ENCODE data around the gene MYBL2.

The MYBL2 gene

GRCh38 chr20:43699941-43700565 lies 33.1 kb downstream of the MYBL2 start:
- no peak for TF ChIP-seq ZNF274 (IDR thresholded peaks at IDR 0.05; ENCODE audit: low read depth, low read length)
- H3K4me3 ChIP-seq (ENCODE audit: low read length): no peak overlapping the region

GRCh38 chr20:43700627-43701026 lies 33.7 kb downstream of the MYBL2 start:
- TF ChIP-seq ZNF274 (IDR thresholded peaks at IDR 0.05; ENCODE audit: low read depth, low read length): no peak

DNA sequence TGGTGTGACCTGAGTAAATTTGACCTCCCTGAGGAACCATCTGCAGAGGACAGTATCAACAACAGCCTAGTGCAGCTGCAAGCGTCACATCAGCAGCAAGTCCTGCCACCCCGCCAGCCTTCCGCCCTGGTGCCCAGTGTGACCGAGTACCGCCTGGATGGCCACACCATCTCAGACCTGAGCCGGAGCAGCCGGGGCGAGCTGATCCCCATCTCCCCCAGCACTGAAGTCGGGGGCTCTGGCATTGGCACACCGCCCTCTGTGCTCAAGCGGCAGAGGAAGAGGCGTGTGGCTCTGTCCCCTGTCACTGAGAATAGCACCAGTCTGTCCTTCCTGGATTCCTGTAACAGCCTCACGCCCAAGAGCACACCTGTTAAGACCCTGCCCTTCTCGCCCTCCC lies 35.6 kb downstream of the MYBL2 start:
- no peak for TF ChIP-seq ZNF274 (IDR thresholded peaks at IDR 0.05; ENCODE audit: low read depth, low read length)
- H3K4me3 ChIP-seq (ENCODE audit: low read length): no peak overlapping the region

More at GRCh38 chr20:43700627-43701026, 33.7 kb downstream of the MYBL2 start:
- no peak overlapping the region for H3K4me3 ChIP-seq (ENCODE audit: low read length)

DNA sequence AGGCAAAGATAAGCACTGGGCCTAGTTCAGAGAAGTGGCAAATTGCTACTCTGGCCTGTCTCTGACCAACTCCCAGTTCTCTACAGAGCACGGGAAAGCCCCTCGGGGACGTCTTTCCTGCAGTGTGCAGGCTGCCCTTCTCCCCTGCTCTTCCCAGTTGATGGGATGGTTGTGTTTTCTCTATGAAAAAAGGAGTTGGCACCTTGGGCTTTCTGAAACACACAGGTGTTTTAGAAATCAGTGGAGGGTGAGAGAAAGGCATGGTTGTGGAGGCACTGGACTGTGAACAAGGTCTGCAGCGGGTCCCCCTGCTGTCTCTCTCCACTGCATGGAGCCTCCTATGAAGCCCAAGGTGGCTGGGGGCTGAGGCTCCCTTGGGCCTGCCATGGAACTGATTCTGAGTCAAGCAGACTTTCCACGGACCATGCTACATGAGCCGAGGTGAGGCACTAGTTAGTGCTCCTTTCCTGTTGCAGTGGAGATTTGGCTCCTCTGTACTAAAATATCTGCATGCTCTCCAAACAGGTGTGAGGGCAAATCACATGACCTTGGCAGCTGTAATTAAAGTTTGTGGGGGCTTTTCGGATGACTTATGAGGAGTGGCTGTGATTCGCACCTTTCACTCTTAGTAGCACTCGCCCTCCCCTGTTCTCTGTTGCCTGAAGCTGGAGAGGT lies 43.6 kb downstream of the MYBL2 start:
- TF ChIP-seq ZNF274 (IDR thresholded peaks at IDR 0.05; ENCODE audit: low read depth, low read length): no peak
- H3K4me3 ChIP-seq (ENCODE audit: low read length): no peak overlapping the region; the same call in 1 of the 2 replicates

GRCh38 chr20:43711098-43711654 lies 44.3 kb downstream of the MYBL2 start:
- no peak overlapping the region; the same call in 1 of the 2 replicates for H3K4me3 ChIP-seq (ENCODE audit: low read length)
- TF ChIP-seq ZNF274 (IDR thresholded peaks at IDR 0.05; ENCODE audit: low read depth, low read length): no peak

GRCh38 chr20:43715044-43715443 lies 48.1 kb downstream of the MYBL2 start:
- TF ChIP-seq ZNF274 (IDR thresholded peaks at IDR 0.05; ENCODE audit: low read depth, low read length): no peak
- no peak overlapping the region for H3K4me3 ChIP-seq (ENCODE audit: low read length)

DNA sequence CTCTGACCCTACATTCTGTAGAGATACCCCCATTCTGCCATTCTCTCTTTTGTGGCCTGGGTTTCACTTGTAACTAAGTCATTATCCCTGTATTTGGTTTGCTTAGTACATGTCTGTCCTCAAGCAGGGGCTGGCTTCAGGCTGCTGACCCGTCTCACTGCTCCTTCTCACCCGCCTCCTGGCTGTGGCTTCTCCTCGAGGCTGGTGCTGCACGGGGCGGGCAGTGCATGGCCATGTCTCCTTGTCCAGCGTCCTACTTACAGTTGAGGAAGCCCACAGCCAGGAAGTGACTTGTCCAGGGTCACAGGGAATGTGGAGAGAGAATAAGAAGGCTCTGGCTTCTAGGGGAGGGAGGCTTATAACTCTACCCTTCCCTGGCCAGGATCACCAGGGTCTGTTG lies 48.6 kb downstream of the MYBL2 start:
- H3K4me3 ChIP-seq (ENCODE audit: low read length): no peak overlapping the region
- no peak for TF ChIP-seq ZNF274 (IDR thresholded peaks at IDR 0.05; ENCODE audit: low read depth, low read length)

GRCh38 chr20:43716123-43716522 lies 49.2 kb downstream of the MYBL2 start:
- no peak for TF ChIP-seq ZNF274 (IDR thresholded peaks at IDR 0.05; ENCODE audit: low read depth, low read length)
- no peak overlapping the region for H3K4me3 ChIP-seq (ENCODE audit: low read length)

DNA sequence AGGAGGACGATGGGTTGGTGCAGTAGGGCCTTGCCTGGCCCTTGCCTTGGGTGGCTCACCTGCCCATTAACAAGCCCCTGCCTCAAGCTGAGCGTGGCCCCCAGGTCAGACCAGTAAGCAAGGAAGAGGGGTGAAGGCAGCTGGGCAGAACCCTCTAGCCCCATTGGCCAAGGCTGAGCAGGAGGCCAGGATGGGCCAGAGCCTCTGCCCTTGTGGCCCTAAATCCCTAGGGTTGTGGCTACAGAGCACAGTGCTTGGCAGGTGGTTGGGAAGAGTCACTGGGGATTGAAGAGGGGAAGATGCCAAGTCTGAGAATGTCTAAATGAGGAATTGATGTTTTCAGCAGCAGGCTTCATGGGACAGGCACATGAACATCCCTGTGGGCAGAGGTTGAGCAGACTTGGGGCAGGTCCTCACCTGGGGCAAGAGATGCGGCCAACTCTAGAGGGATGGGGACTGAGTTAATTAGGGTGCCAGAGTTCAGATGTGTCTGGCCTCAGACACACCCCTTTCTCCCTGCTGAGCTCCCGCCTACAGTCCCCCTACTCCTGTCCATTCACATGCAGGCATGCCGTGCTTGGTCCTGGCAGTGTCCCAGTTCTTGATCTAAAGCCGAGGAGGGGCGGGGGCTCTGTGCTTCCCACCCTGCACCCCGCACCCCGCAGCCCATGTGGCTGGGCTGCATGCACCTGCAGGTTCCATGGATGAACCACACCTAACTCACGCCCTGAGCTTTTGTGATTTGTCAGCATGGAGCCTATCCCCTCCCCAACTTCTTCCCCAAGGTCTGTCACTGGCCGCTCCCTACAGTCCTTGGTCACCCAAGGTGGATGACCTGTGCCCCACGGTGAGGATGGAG lies 50.1 kb downstream of the MYBL2 start:
- TF ChIP-seq ZNF274 (IDR thresholded peaks at IDR 0.05; ENCODE audit: low read depth, low read length): no peak
- H3K4me3 ChIP-seq (ENCODE audit: low read length): no peak overlapping the region

DNA sequence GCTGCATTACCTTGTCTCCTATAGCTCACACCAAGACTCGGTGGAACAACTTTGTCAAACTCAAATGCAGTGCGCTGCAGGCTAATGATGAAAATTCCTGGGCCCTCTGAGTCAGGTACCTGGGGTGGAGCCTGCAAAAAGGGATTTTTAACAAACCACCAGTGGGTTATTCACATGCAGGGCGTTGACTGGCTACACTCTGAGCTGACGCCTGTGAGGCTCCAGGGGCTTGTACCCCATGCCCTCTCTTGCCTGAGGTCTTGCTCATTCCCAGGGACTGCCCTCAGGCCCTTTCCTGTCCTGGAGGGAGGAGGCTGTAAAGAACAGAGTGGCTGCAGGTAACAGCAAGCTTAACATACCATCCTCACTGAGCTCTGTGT lies 50.7 kb downstream of the MYBL2 start:
- no peak for TF ChIP-seq ZNF274 (IDR thresholded peaks at IDR 0.05; ENCODE audit: low read depth, low read length)
- H3K4me3 ChIP-seq (ENCODE audit: low read length): no peak overlapping the region

DNA sequence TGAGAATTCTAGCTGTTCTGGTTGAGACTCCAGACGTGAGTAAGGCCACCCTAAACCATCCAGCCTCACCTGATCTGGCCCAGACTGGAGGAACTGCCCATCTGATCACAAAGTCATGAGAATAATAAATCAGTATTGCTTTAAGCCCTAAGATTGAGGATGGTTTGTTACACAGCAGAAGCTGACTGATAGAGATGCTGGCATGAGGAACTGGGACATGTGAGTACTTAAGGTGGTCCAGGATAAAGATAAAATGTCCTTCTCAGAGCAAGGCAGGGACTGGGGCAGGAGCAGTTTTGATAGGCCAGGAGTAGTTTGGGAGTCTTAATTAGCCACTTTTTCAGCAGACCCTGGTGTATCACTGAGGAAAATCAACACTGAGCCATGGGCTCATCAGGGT lies 53.1 kb downstream of the MYBL2 start:
- no peak for TF ChIP-seq ZNF274 (IDR thresholded peaks at IDR 0.05; ENCODE audit: low read depth, low read length)
- H3K4me3 ChIP-seq (ENCODE audit: low read length): no peak overlapping the region

DNA sequence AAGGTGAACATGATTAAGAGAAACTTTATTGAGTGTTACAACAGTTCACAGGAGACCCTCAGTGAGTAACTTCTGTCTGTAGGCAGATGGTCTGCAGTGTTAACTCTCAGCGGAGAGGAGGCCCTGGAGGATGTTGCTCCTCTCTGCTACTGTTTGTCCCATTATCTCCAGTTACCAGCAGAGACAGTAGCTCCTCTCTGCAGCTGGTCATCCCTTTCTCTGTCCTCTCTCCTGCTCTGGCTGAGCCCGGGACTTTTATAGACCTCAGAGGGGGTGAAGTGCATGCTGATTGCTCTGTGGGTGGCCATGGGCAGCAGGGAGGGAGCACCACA lies 54.1 kb downstream of the MYBL2 start:
- H3K4me3 ChIP-seq (ENCODE audit: low read length): no peak overlapping the region
- no peak for TF ChIP-seq ZNF274 (IDR thresholded peaks at IDR 0.05; ENCODE audit: low read depth, low read length)

DNA sequence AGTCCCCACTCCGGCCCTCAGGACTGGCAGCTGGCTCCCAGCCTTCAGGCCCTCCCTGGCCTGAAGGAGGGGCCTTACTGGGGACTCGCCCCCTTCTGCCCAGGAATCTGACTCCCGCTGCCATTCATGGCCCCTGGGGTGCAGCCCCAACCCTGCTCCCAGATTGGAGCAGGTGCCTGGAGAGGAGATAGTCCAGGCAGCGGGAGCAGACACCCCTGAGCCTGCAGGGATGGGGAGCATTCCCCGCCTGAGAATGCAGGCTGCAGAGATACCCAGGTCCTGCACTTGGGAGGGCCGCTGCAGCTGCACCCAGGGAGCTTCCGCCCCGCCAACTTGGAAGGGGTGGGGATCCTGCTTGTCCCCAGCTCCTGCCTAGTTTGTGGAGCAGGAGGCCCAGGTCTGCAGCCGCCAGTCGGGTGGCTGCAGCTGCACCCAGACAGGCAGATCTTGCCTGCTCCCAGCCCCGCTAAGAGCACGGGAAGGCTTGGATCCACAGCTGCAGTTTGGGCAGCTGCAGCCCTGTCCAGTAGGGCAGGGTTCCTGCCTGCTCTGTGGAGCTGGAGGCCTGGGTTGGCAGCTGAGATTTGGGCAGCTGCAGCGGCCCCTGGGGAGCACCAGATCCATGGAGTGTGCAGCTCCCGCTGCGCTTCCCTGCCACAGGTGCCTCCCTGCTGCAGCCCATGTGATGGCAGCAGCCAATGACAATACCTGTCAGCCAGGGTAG lies 54.7 kb downstream of the MYBL2 start:
- TF ChIP-seq ZNF274 (IDR thresholded peaks at IDR 0.05; ENCODE audit: low read depth, low read length): no peak
- H3K4me3 ChIP-seq (ENCODE audit: low read length): no peak overlapping the region

DNA sequence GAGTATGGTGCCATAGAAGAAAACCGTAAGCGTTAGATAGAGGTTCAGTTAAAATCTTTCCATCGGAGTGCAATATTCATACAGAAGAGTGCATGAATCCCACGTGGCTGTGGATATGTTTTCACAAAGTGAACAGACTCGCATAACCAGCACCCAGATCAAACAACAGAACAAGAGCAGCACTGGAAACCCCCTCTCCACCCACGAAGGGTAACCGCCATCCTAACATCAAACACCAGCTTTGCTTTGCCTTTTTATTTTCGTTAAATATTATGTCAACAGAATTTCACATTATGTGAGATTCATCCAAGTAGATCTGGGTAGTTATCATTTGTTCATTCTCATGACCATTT lies 55.2 kb downstream of the MYBL2 start:
- no peak overlapping the region for H3K4me3 ChIP-seq (ENCODE audit: low read length)
- TF ChIP-seq ZNF274 (IDR thresholded peaks at IDR 0.05; ENCODE audit: low read depth, low read length): no peak

Measured in GM08714 (cell line).